PC-9 (cell line): ENCODE data around the gene CELF4. TPM values are rescaled to one million over a fixed set of nuclear protein-coding genes. Genes with fewer than 3 reads are reported as not detected.

Experiments
- BruUV-seq: library from RNA; stranded (reverse); fragments of 400-500 nt; replicated peaks from 2 replicates; lab custom pipeline; 2021; lab: Mats Ljungman, UMichigan
- CTCF ChIA-PET: fragments of 300-600 bp; sonication (Branson Sonifier 250); formaldehyde crosslinking; loops from one replicate; lab custom pipeline; 2022; ENCODE audit warnings: antibody characterized with exemption; lab: Charles Lee
- POLR2A ChIA-PET: fragments of 300-600 bp; sonication (Branson Sonifier 250); formaldehyde crosslinking; loops from one replicate; lab custom pipeline; 2022; ENCODE audit warnings: antibody characterized with exemption; ENCODE audit not compliant: unreplicated experiment; lab: Charles Lee
- DNase-seq, 2 experiments: peaks; one replicate each; pipeline versions ENCODE4 v3.0.0 to v3.0.0-alpha.2; 2015 to 2022; ENCODE audit warnings: mixed read lengths in 1 of 2
- H2AFZ ChIP-seq: fragments of 200-600 bp; sonication (generic); 2 replicates; pipeline ENCODE4 v1.8.1; 2017; ENCODE audit warnings: antibody characterized with exemption
- H3F3A ChIP-seq: fragments of 200-600 bp; sonication (generic); 2 replicates; pipeline ENCODE4 v1.8.1; 2017; ENCODE audit warnings: antibody characterized with exemption, mild to moderate bottlenecking, low read depth; ENCODE audit not compliant: insufficient read depth
- H3K27ac ChIP-seq: fragments of 200-600 bp; sonication (generic); 2 replicates; pipeline ENCODE4 v1.6.1; 2016; ENCODE audit warnings: mixed run types
- H3K27me3 ChIP-seq: fragments of 200-600 bp; sonication (generic); 2 replicates; pipeline ENCODE4 v1.6.1; 2016; ENCODE audit warnings: low read depth, mixed run types; ENCODE audit not compliant: insufficient read depth
- H3K36me3 ChIP-seq: fragments of 200-600 bp; sonication (generic); 2 replicates; pipeline ENCODE4 v1.6.1; 2016; ENCODE audit warnings: low read depth, mixed run types
- H3K4me1 ChIP-seq: fragments of 200-600 bp; sonication (generic); replicated peaks from 2 replicates; pipeline ENCODE4 v1.6.1; 2016; ENCODE audit warnings: mixed run types; ENCODE audit not compliant: insufficient read depth
- H3K4me2 ChIP-seq: fragments of 200-600 bp; sonication (generic); 2 replicates; pipeline ENCODE4 v1.6.1; 2017; ENCODE audit warnings: mixed run types
- H3K4me3 ChIP-seq: fragments of 200-600 bp; sonication (generic); 2 replicates; pipeline ENCODE4 v1.6.1; 2016; ENCODE audit warnings: mixed run types
- H3K79me2 ChIP-seq: fragments of 200-600 bp; sonication (generic); 2 replicates; pipeline ENCODE4 v1.6.1; 2017; ENCODE audit warnings: low read depth, mixed run types
- H3K9me2 ChIP-seq: fragments of 200-600 bp; sonication (generic); 2 replicates; pipeline ENCODE4 v1.8.1; 2017; ENCODE audit warnings: mild to moderate bottlenecking; ENCODE audit not compliant: insufficient read depth
- H3K9me3 ChIP-seq: fragments of 200-600 bp; sonication (generic); 2 replicates; pipeline ENCODE4 v1.8.1; 2016; ENCODE audit warnings: low read depth; ENCODE audit not compliant: insufficient read depth
- H4K20me1 ChIP-seq: fragments of 200-600 bp; sonication (generic); 2 replicates; pipeline ENCODE4 v1.8.1; 2017; ENCODE audit not compliant: insufficient read depth
- EZH2 ChIP-seq: fragments of 200-600 bp; sonication (generic); IDR thresholded peaks from 2 replicates; pipeline ENCODE4 v1.8.0; 2017; ENCODE audit warnings: antibody characterized with exemption, low read depth
- intact Hi-C: fragments of 100-400 bp; cut with micrococcal nuclease; formaldehyde crosslinking; loops from one replicate; pipeline ENCODE4 v1.10.0; 2022; ENCODE audit not compliant: unreplicated experiment
- total RNA-seq: library from RNA; stranded (reverse); gene quantifications from 2 replicates; pipeline ENCODE4 v1.2.3, GENCODE V29; 2021
- TF ChIP-seq, protein P1 (sequence below): fragments of 200-600 bp; sonication (generic); conservative IDR thresholded peaks from 2 replicates; pipeline ENCODE4 v1.6.1; 2017; ENCODE audit warnings: mixed run types, antibody characterized with exemption, mild to moderate bottlenecking, moderate library complexity

Gene CELF4
- total RNA-seq, 1 experiment from 2014 or later, result 1.2 TPM

- H2AFZ ChIP-seq, result no peak overlapping the region
- no peak overlapping the region for H3K4me2 ChIP-seq
- intact Hi-C loops, result no loop called here
- no peaks in the 10 kb centered on the region for H3K9me3 ChIP-seq
- no peaks in the 10 kb centered on the region for H3K9me2 ChIP-seq
- BruUV-seq, result no TSS peak
- TF ChIP-seq EZH2, result no peak
- TF ChIP-seq, protein P1, sequence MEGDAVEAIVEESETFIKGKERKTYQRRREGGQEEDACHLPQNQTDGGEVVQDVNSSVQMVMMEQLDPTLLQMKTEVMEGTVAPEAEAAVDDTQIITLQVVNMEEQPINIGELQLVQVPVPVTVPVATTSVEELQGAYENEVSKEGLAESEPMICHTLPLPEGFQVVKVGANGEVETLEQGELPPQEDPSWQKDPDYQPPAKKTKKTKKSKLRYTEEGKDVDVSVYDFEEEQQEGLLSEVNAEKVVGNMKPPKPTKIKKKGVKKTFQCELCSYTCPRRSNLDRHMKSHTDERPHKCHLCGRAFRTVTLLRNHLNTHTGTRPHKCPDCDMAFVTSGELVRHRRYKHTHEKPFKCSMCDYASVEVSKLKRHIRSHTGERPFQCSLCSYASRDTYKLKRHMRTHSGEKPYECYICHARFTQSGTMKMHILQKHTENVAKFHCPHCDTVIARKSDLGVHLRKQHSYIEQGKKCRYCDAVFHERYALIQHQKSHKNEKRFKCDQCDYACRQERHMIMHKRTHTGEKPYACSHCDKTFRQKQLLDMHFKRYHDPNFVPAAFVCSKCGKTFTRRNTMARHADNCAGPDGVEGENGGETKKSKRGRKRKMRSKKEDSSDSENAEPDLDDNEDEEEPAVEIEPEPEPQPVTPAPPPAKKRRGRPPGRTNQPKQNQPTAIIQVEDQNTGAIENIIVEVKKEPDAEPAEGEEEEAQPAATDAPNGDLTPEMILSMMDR, result no peak
- H3K79me2 ChIP-seq, result no peaks in the 10 kb centered on the region
- CTCF ChIA-PET, result no interaction called here
- H3K36me3 ChIP-seq, result no peaks in the 10 kb centered on the region
- H4K20me1 ChIP-seq, result no peaks in the 10 kb centered on the region
- DNase-seq, result no peak
- H3F3A ChIP-seq, result no peaks in the 10 kb centered on the region
- no peaks in the 10 kb centered on the region for H3K4me1 ChIP-seq
- no peak overlapping the region for H3K4me3 ChIP-seq
- no peak overlapping the region for H3K27ac ChIP-seq
- POLR2A ChIA-PET, result no interaction called here
- no peaks in the 10 kb centered on the region for H3K27me3 ChIP-seq
Measured at GRCh38 chr18:37243741-37244140, 321.9 kb downstream of the CELF4 start.

DNA sequence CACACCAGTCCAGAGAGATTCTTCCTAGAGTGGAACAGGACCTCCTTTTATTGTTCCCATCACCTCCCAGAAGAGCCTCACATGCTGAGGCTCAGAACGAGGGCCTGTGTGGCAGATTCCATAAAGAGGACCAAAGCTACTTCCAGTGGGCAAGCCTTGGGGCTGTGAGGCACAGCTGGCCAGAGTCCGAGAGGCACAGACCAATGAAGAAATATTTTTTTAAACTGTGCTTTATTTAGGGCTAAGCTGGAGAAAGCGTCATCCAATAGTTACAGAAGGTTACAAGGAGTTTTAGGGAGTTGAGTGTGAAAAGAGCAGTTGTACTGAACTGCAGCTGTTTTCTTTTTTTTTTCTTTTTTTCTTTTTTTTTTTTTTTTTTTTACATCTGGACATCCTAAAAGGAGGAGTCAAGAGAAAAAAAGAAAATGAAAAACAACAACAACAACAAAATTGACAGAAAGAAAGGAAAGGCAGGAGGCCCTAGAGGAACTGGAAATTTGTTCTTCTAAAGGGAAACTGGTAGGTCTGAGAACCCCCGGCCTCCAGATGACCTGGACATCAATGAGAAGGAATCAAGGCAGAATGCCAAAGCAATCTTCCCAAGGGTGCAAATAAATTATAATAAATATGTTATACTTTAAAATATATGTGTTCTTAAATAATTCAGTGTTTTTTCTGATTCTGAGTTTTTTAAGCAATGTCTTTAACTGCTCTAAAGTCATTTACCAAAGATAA lies 322.6 kb downstream of the CELF4 start:
- H3K27me3 ChIP-seq, result no peaks in the 10 kb centered on the region
- no peak for DNase-seq
- H3K4me2 ChIP-seq, result no peak overlapping the region
- H3K4me1 ChIP-seq, result no peaks in the 10 kb centered on the region
- no peak overlapping the region for H3K4me3 ChIP-seq
- no peaks in the 10 kb centered on the region for H3K79me2 ChIP-seq
- no peaks in the 10 kb centered on the region for H3F3A ChIP-seq
- TF ChIP-seq, protein P1, result no peak
- TF ChIP-seq EZH2, result no peak
- H3K9me2 ChIP-seq, result no peaks in the 10 kb centered on the region
- no peaks in the 10 kb centered on the region for H3K9me3 ChIP-seq
- no peak overlapping the region for H3K27ac ChIP-seq
- ChIA-PET CTCF (no interaction called here), POLR2A (no interaction called here)
- H4K20me1 ChIP-seq, result no peaks in the 10 kb centered on the region
- intact Hi-C loops, result no loop called here
- no peak overlapping the region for H2AFZ ChIP-seq
- H3K36me3 ChIP-seq, result no peaks in the 10 kb centered on the region
- no TSS peak for BruUV-seq

GRCh38 chr18:37242091-37242490 lies 323.5 kb downstream of the CELF4 start:
- H3F3A ChIP-seq, result no peaks in the 10 kb centered on the region
- no TSS peak for BruUV-seq
- intact Hi-C loops, result no loop called here
- H3K4me2 ChIP-seq, result no peak overlapping the region
- no peak overlapping the region for H3K4me3 ChIP-seq
- H3K79me2 ChIP-seq, result no peaks in the 10 kb centered on the region
- H3K9me3 ChIP-seq, result no peaks in the 10 kb centered on the region
- ChIA-PET POLR2A (no interaction called here), CTCF (no interaction called here)
- H2AFZ ChIP-seq, result no peak overlapping the region
- no peaks in the 10 kb centered on the region for H4K20me1 ChIP-seq
- no peaks in the 10 kb centered on the region for H3K4me1 ChIP-seq
- DNase-seq, result no peak
- no peak overlapping the region for H3K27ac ChIP-seq
- H3K27me3 ChIP-seq, result no peaks in the 10 kb centered on the region
- H3K36me3 ChIP-seq, result no peaks in the 10 kb centered on the region
- TF ChIP-seq, protein P1, result no peak
- TF ChIP-seq EZH2, result no peak
- H3K9me2 ChIP-seq, result no peaks in the 10 kb centered on the region
